GM23338 (cell line): ENCODE results near the gene OTOGL.

ENCODE experiments used
- CREB1 ChIP-seq: fragments of 250-450 bp; sonication (Bioruptor Pico); IDR thresholded peaks from 2 replicates; pipeline ENCODE4 v1.5.0; 2020; ENCODE audit warnings: low read depth, mild to moderate bottlenecking, moderate library complexity
- CTCF ChIP-seq, 2 experiments: fragments of 200-600 bp in 1 of 2; sonication (generic) in 1 of 2; conservative IDR thresholded peaks; 2 replicates each; pipeline versions ENCODE4 v1.5.1 to v1.6.1; 2016 to 2017; ENCODE audit warnings: antibody characterized with exemption in 2 of 2, low read depth in 2 of 2, mild to moderate bottlenecking in 2 of 2, moderate library complexity in 1 of 2
- ETS1 ChIP-seq: IDR thresholded peaks from 2 replicates; pipeline ENCODE4 v1.6.1; 2016; ENCODE audit warnings: antibody characterized with exemption
- EZH2 ChIP-seq: fragments of 200-600 bp; sonication (generic); IDR thresholded peaks from one replicate; pipeline ENCODE4 v1.8.0; 2017; ENCODE audit warnings: antibody characterized with exemption, mild to moderate bottlenecking, low read depth; ENCODE audit not compliant: unreplicated experiment
- EZH2phosphoT487 ChIP-seq: fragments of 200-600 bp; sonication (generic); IDR thresholded peaks from one replicate; pipeline ENCODE4 v1.8.1; 2018; ENCODE audit warnings: antibody characterized with exemption; ENCODE audit not compliant: unreplicated experiment
- JUNB ChIP-seq: IDR thresholded peaks from one replicate; pipeline ENCODE4 v1.6.1; 2016; ENCODE audit warnings: antibody characterized with exemption; ENCODE audit not compliant: unreplicated experiment
- POLR2AphosphoS5 ChIP-seq: IDR thresholded peaks from 2 replicates; pipeline ENCODE4 v1.6.1; 2016; ENCODE audit warnings: antibody characterized with exemption, low read depth
- REST ChIP-seq: IDR thresholded peaks from one replicate; pipeline ENCODE4 v1.6.1; 2018; ENCODE audit warnings: antibody characterized with exemption; ENCODE audit not compliant: unreplicated experiment
- STAT1 ChIP-seq: IDR thresholded peaks from one replicate; pipeline ENCODE4 v1.6.1; 2016; ENCODE audit warnings: antibody characterized with exemption; ENCODE audit not compliant: unreplicated experiment
- ZNF462 ChIP-seq: fragments of 250-450 bp; sonication (Bioruptor Pico); IDR thresholded peaks from 2 replicates; pipeline ENCODE4 v1.5.0; 2020; ENCODE audit warnings: mild to moderate bottlenecking, moderate library complexity

GRCh38 chr12:80262346-80262745 lies 163.0 kb downstream of the OTOGL start:
- TF ChIP-seq CREB1: no peak
- TF ChIP-seq CTCF (conservative IDR thresholded peaks at IDR 0.05; ENCODE audit: low read depth in 2 of 2): no peak
- TF ChIP-seq POLR2AphosphoS5: no peak
- TF ChIP-seq JUNB: no peak
- TF ChIP-seq STAT1: no peak
- TF ChIP-seq REST: no peak
- no peak for TF ChIP-seq ETS1
- no peak for TF ChIP-seq ZNF462 (CRISPR knock-in tag)
- TF ChIP-seq EZH2phosphoT487: no peak
- TF ChIP-seq EZH2: no peak
